K562 (cell line): ENCODE data around the gene ELOVL5. TPM values are rescaled to one million over a fixed set of nuclear protein-coding genes. Genes with fewer than 3 reads are reported as not detected.

Experiments used
- AFF1 ChIP-seq, 2 experiments: fragments of 450-650 bp; IDR thresholded peaks; 2 replicates each; pipeline ENCODE4 v1.6.1; 2018; ENCODE audit warnings: mild to moderate bottlenecking in 2 of 2, low read depth in 1 of 2; ENCODE audit not compliant: partially characterized antibody in 2 of 2
- ASH1L ChIP-seq: fragments of 450-650 bp; IDR thresholded peaks from 2 replicates; pipeline ENCODE4 v1.6.1; 2018; ENCODE audit warnings: borderline replicate concordance, mild to moderate bottlenecking, low read depth; ENCODE audit not compliant: partially characterized antibody
- CREM ChIP-seq: IDR thresholded peaks from 2 replicates; pipeline ENCODE4 v1.6.1; 2014; ENCODE audit warnings: antibody characterized with exemption, low read depth
- HMG20A ChIP-seq: fragments of 450-650 bp; formaldehyde crosslinking; conservative IDR thresholded peaks from 2 replicates; pipeline ENCODE4 v1.4.0; 2020; ENCODE audit warnings: mild to moderate bottlenecking, mixed read lengths
- IRF9 ChIP-seq: fragments of 450-650 bp; IDR thresholded peaks from 2 replicates; pipeline ENCODE4 v1.6.1; 2016; ENCODE audit warnings: missing biosample characterization, missing genetic modification characterization
- KAT7 ChIP-seq: sonication (generic); formaldehyde crosslinking; IDR thresholded peaks from 2 replicates; pipeline ENCODE4 v1.8.0; 2022; ENCODE audit warnings: missing genetic modification reagents, mild to moderate bottlenecking, borderline replicate concordance
- KHSRP ChIP-seq: fragments of 450-650 bp; IDR thresholded peaks from 2 replicates; pipeline ENCODE4 v1.6.1; 2017
- LARP7 ChIP-seq: fragments of 450-650 bp; IDR thresholded peaks from 2 replicates; pipeline ENCODE4 v1.6.1; 2016
- MCM5 ChIP-seq: fragments of 450-650 bp; IDR thresholded peaks from 2 replicates; pipeline ENCODE4 v1.6.1; 2016; ENCODE audit warnings: low read depth
- MECOM ChIP-seq: fragments of 250-450 bp; sonication (Bioruptor Pico); IDR thresholded peaks from 2 replicates; pipeline ENCODE4 v1.8.0; 2022; ENCODE audit warnings: inconsistent platforms
- PBX2 ChIP-seq, 2 experiments: IDR thresholded peaks in 1 of 2; conservative IDR thresholded peaks in 1 of 2; 2 replicates each; pipeline ENCODE4 v1.6.1; 2016; ENCODE audit warnings: low read depth in 2 of 2, mild to moderate bottlenecking in 1 of 2, missing compliant biosample characterization in 1 of 2, missing genetic modification characterization in 1 of 2, moderate library complexity in 1 of 2
- PHF20 ChIP-seq: fragments of 450-650 bp; IDR thresholded peaks from 2 replicates; pipeline ENCODE4 v1.6.1; 2018; ENCODE audit not compliant: partially characterized antibody
- POLR3G ChIP-seq: IDR thresholded peaks from 2 replicates; pipeline ENCODE4 v1.6.1; 2011; ENCODE audit not compliant: insufficient read length, insufficient replicate concordance; ENCODE audit errors: extremely low read depth
- SMAD3 ChIP-seq: fragments of 450-650 bp; formaldehyde crosslinking; conservative IDR thresholded peaks from 2 replicates; pipeline ENCODE4 v1.4.0; 2020; ENCODE audit warnings: mild to moderate bottlenecking
- ZFP91 ChIP-seq: sonication (generic); formaldehyde crosslinking; IDR thresholded peaks from 2 replicates; pipeline ENCODE4 v1.8.0; 2022; ENCODE audit warnings: mild to moderate bottlenecking, missing genetic modification reagents
- ZNF316 ChIP-seq: fragments of 450-650 bp; IDR thresholded peaks from 2 replicates; pipeline ENCODE4 v1.6.1; 2016
- ZNF583 ChIP-seq: fragments of 250-450 bp; sonication (Bioruptor Pico); IDR thresholded peaks from 2 replicates; pipeline ENCODE4 v1.4.0; 2020
- ZNF639 ChIP-seq, 2 experiments: fragments of 200-800 bp in 1 of 2; sonication (Bioruptor generic) in 1 of 2; sonication (generic) in 1 of 2; formaldehyde crosslinking in 1 of 2; IDR thresholded peaks in 1 of 2; conservative IDR thresholded peaks in 1 of 2; 2 replicates each; pipeline versions ENCODE4 v1.5.0 to v1.6.1; 2016 to 2020; ENCODE audit warnings: missing compliant biosample characterization in 1 of 2, missing genetic modification characterization in 1 of 2, missing genetic modification reagents in 1 of 2
- polyA plus RNA-seq, 8 experiments: library from polyadenylated mRNA; depleted of rRNA in 4 of 8; stranded (reverse) in 5 of 8; unstranded in 3 of 8; fragments of >200 nt; fragmentation: Nextera tagmentation in 2 of 8; fragmentation: Illumina TruSeq in 1 of 8; extraction: Ambion mirVana in 2 of 8; extraction: Trizol in 1 of 8; gene quantifications; 2 replicates each; pipeline versions ENCODE4 v1.2.1 to v1.2.3, GENCODE V29; 2011 to 2014; ENCODE audit warnings: inconsistent platforms in 1 of 8, missing spikeins in 1 of 8
- total RNA-seq, 7 experiments: library from RNA; depleted of rRNA in 6 of 7; stranded (reverse); fragments of >200 nt in 6 of 7; fragmentation: Illumina TruSeq in 2 of 7; extraction: Trizol in 2 of 7; gene quantifications; 2 replicates each; pipeline versions ENCODE4 v1.2.1 to v1.2.3, GENCODE V29; 2011 to 2021; ENCODE audit warnings: low replicate concordance in 1 of 7

Gene ELOVL5
- total and polyA plus RNA-seq, 9 of the 15 experiments (the other 6 are each of a cell fraction or from before 2014, with no cell fraction given), result 70.6 to 245 (median 132) TPM

- TF ChIP-seq ZFP91 (CRISPR knock-in tag) (no peak), ZNF316 (no peak), PHF20 (no peak), SMAD3 (no peak), MECOM (CRISPR knock-in tag) (no peak), HMG20A (CRISPR knock-in tag) (no peak), LARP7 (no peak), MCM5 (no peak), CREM (no peak), POLR3G (no peak), KAT7 (CRISPR knock-in tag) (0 out of 2 replicates have a peak, but pooled peaks have one; percentile 13), IRF9 (tag) (no peak), PBX2 (CRISPR knock-in tag; IDR thresholded peaks at IDR 0.05; ENCODE audit: low read depth) (no peak), PBX2 (tag; conservative IDR thresholded peaks at IDR 0.05; ENCODE audit: low read depth) (0 out of 2 replicates have a peak, but pooled peaks have one; percentile 42), AFF1 (IDR thresholded peaks at IDR 0.05; ENCODE audit: low read depth in 1 of 2, partially characterized antibody in 2 of 2) (peak in 1 of 2 experiments; percentile 20), ZNF583 (CRISPR knock-in tag) (no peak), ZNF639 (CRISPR knock-in tag; conservative IDR thresholded peaks at IDR 0.05 in 1 of 2, IDR thresholded peaks at IDR 0.05 in 1 of 2) (no peak), KHSRP (no peak), ASH1L (no peak)
Observed at GRCh38 chr6:53349209-53349693, 501 bp upstream of the ELOVL5 start (continued).
